Kidney capillary endothelial cell (primary cell): ENCODE measurements around the gene TULP4.
A peak's percentile ranks its signal among the peaks of the same experiment; 100 is the strongest.

Experiments
- DNase-seq: peaks from one replicate; pipeline ENCODE4 v3.0.0-alpha.2; 2018; ENCODE audit warnings: low spot score

TULP4 gene

DNA sequence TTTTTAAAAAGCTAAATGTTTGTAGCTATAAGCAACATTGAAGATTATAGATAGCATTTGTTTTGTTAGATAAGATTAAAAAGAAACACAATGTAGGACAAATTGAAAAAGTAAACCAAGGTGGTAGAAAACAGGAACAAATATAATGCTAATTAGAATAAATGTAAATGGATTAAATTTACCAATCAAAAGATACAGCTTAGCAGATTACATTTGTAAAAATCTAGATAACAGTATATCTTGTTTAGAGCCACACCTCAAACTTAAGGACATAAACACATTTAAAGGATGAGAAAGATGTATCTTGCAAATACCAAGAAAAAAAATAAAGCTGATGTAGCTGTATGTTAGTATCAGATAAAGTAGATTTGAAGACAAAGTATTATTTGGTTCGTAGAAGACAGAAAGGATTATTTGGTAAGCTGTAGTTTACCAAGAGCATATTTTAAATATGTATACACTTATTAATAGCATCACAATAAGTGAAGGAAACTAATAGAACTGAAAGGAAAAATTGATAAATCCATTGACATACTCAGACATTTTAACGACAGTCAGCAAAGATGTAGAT, 107.2 kb downstream of the TULP4 start:
- DNase-seq: no peak

DNA sequence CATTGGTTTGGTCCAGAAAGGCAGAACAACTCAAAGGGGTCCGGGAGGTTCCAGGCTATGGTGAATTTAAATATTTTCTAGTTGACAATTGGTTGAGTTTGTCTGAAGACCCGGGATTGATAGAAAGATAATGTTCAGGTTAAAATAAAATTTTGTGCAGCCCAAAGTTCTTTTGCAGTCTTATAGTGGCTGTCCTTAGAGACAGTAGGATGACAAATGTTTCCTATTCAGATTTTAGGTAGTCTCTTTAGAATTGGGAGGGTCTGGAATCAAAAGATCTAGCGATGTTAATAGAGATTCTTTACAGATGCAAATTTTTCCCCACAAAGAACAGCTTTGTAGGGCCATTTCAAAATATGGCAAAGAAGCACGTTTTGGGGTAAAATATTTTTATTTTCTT, 109.1 kb downstream of the TULP4 start:
- DNase-seq: no peak

DNA sequence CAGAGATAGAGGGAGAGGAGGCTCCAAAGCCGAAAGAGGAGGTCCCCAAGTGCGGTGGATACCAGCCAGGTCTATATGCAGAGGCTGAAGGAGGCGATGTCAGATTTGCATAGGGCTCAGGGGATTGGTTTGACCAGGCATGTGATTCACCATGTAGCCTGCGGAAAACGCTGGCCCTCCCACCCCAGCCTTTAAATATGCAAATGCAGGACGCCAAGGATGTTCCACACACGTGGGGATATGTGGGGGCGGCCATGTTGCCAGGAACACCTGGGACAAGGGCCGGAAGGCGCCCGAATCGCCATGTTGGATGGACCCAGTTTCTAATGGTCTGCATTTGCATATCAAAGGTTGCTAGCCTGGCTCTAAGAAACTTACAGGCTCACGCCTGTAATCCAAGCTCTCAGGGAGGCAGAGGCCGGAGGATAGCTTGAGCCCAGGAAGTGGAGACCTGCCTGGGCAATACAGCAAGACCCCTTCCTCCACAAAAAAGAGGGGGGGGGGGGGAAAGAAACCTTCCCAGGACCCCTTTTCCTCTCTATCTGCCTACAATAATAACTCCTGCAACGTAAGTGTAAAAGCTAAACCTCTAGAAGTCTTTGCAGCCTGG, 110.5 kb downstream of the TULP4 start:
- DNase-seq: no peak

DNA sequence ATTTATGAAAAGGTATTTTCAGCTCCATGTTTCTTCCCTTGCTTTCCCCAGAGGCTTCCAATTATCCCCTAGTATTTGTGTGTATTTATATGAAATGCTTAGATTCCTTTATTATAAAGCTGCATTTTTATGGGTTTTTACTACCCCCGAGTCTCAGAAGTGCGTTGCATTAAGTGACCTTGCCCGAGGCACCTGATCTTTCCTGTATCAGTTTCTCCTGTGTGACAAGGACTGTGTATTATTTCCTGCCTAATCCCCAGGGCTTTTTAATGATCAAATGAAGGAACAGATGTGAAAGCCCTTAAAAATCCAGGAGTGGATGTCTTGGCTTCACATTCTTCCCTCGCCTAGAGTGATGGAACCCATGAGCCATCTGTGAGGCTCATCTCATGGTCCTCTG, 118.8 kb downstream of the TULP4 start:
- no peak for DNase-seq

DNA sequence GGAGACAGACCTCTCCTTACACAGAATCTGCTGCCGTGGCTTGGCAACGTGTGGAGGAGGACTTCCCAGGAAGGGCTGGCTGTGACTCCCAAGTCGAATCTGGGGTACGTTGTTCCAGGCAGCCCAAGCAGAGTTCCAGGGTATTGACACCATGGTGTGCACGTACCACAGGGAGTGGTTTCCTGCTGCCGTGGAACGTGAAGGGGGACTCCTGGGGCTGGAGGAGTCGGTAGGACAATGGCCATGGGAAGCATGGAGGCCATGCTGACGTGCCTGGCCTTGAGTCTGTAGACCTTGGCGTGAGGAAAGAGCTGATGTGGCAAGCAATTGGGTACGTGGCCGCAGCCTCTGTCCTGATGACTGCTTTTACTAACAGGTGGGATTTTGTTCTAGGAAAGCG, 119.3 kb downstream of the TULP4 start:
- DNase-seq: no peak

DNA sequence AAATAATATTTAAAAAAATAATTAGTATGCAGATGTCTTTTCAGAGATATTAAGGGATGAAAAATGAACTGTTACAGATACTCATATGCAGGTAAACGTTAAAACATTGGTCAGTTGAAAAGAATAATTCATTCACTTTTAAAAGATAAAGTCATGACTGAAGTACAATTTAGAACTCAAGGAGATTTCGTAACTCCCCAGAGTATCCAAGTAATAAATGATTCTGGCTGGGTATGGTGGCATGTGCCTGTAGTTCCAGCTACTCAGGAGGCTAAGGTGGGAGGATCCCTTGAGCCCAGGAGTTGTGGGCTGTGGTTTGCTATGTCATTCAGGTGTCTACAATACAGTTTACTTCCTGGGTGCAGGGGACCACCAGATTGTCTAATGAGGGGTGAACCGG, 125.3 kb downstream of the TULP4 start:
- DNase-seq: no peak

DNA sequence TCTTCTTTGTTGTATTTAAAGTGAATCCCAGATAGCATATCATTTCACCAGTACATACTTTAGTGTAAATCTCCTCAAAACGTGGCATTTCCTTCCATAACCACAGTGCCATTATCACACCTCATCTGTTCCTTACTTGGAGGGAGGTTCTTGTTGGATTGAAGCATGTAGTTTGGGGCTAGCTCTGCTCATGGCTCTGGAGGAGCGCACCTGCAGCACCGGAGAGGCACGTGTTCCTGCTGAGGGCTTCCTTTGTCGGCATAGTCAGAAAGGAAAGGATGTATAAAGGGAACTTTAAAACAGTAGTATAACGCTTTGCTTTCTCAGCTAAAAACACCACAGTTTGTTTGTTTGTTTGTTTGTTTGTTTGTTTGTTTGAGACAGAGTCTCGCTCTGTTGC, 126.0 kb downstream of the TULP4 start:
- no peak for DNase-seq

DNA sequence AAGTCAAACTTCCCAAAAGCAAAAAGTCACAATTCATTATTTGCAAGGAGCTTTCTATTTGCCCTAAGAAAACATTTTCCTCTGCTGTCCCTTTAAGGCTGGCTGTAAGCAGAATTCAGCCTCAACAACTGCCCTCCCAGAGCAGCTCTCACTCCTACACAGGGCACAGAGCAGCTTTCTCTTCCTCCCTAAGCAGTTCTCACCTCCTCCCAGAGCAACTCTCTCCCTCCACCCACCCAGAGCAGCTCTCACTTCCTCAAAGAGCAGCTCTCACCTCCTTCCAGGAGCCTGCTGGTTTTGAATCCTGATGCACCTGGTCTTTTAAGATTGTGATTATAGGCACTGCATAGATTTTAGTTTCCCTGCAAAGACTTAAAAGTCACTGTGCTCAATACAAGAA, 127.0 kb downstream of the TULP4 start:
- DNase-seq: no peak

DNA sequence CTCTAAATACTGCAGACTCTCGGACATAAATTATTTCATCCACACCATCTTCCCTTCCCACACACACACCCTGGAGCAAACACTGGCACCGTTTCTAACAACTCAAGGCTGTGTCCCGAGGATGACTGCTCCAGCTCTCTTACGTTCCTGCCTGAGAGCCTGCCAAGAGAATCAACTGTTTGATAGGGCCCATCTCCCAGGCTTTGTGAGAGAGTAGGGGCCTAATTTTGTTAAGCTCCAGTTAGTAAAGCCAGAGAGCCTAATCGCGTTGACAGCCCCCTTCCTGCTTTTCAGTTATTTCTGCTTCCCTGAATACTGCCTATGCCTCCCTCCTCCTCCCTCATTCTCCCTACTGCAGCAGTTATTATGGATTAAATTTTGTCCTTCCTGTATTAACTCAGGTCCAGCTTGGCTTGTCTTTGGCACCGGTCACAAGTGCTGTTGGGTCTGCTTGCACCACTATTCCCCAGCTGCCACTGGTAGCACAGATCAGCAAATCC, 129.5 kb downstream of the TULP4 start:
- no peak for DNase-seq

DNA sequence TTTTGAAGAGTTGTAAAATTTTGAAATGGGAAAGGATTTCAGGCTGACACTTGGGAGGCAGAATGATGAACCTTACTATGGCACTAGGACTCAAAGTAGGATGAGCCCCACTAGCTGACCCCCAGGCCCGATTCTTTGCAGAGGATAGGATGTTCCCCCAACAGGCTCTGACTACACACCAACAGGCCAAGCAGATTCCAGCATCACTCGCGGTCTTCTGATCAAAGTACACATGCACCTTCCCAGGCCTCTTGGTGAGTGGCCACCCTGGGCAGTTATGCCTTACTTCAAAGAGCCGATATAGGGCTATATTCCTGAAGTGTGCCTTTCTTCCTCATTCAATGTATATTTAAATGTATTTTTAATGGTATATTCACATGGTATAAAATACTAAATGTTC, 130.0 kb downstream of the TULP4 start:
- DNase-seq: no peak

DNA sequence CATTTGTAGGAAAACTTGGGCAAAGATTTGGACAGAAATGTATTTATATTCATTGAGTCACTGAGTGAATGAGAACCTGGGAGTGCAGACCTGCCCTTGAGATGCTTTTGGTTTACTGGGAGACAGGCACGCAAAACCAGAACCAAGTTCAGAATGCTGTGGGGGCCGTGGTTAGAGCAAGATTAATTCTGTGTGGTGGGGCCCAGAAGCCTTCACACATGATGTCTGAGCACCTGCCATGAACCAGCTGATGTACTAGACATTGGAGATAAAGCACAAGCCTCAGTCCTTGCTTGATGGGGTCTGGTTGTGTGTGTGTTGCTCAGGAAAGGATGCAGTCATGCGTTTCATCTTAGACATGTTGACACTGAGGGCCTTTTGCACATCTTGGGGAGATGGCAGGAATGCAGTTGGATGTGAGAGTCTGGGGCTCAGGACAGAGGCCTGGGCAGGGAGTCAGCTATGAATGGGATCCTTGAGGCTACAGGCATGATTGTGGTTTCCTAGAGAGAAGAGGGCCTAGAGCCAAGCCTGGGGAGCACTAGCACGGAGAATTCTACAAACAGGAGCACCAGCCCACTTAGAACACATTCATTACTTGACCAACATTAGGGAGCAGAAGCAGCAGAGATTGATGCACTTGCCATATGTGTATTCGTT, 133.3 kb downstream of the TULP4 start:
- DNase-seq: no peak

DNA sequence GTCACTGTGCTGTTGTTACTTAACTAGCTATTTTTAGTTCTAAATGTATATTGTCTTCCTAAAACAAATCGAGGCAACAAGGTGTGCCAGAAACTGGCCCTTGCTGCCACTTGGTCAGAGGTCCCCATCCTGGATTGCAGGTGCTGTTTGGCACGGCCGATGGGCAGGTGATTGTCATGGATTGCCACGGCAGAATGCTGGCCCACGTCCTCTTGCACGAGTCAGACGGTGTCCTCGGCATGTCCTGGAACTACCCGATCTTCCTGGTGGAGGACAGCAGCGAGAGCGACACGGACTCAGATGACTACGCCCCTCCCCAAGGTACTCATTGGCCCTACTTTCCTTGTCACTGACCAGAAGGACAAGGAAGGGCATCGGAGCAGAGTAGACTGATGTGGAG, 136.6 kb downstream of the TULP4 start:
- no peak for DNase-seq

DNA sequence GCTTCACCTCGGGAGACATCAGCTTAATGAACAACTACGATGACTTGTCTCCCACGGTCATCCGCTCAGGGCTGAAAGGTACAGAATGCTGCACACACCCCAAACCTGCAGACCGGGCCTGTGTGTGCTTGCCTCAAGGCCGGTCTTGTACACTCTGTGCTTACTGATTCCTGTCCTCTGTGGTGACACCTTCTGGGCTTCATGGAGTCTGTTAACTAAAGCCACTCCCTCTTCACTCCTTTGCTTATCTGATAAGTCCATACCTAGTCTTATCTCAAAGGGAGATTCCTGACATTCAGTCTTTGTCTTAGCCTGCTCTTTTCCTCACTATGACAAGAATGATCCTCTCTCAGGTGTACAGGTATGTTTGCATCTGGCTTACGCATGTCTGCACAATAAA, 139.9 kb downstream of the TULP4 start:
- DNase-seq: no peak

DNA sequence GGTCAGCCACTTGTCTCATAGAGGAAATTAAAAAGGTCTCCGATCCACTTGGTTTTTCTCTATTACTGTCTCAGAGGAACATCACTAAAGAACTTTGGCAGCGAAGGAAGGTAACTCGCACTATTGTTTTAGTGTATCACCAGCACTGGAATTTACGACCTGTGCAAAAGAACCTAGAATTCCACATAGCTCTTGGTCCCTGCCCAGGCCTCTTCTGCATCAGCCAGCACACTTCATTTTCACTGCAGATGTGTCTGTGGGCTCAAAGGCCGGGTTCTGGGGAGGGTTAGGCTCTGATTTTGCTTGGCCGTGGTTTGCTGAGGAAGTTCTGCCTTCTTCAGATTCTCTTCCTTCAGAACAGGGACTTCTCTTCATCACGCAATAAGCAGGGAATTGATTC, 144.9 kb downstream of the TULP4 start:
- DNase-seq: no peak

DNA sequence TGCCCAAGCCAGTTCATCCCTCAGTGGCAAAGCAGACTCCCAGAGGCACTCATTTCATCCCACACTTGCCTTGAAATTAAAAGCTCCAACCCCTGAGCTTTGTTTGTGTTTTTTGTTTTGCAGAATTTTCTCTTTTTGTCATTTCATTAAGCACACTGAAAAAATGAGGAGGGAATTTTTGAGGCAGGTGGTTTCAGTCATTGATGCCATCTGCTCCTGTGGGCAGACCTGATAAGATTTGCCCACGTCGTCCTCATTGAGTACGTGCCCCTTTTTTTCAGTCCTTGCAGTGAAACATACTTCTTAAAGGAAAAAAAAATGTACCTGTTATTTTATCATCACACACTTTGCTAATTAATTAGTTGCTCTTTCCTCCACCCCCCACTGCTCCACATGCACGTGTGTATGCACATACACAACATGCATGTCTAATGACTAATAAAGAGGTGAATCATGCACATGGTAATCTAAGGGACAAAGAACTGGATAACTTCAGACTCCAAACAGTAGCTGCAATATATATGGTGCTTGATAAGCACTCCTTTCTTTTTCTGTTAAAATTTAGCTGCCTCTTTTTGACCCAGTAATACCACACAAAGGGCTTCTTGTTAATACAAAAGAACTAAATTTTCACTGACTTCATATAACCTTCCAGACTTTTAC, 145.5 kb downstream of the TULP4 start:
- no peak for DNase-seq

DNA sequence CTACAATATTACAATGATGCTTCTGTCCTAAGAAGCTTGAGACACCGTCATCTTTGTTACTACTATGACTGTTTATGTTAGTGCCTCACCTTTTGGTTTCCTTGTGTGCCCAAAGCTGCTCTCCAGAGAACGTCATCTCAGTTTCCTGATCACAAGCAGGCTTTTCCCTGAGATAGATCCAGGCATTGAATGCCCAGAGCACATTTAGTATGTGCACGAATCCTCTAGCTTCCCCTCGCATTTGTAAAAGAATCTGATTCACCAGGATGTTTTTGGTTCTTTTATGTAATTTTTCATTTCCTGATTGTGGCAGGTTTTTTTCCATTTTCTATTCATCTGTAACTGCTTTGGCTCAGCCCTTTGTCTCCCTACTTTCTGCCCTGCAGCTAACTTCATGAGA, 147.5 kb downstream of the TULP4 start:
- peak; percentile 30 for DNase-seq

DNA sequence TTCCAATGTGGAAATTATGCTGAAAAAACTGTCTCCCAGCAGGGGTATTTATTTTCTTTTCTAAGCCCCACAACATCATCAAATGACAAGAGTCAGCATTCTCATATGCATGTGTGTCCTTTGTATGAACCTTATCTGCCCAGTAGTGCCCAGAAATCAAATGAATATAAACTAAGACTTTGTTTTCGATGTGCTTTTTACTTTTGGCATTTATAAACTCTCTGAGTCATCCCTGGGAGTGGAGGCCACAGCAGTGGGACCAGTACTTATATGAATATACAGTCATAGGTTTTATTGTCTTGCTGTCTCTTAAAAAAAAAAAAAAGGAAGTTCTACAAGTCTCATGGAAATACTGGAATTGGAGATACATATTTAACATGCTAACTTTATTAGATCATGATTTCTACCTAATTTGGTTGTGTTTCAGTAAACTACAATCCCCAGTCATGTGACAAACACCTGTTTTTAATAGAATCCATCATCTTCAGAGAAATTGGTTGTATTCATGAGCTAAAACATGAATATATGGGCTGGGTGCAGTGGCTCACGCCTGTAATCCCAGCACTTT, 148.4 kb downstream of the TULP4 start:
- DNase-seq: peak; percentile 71

DNA sequence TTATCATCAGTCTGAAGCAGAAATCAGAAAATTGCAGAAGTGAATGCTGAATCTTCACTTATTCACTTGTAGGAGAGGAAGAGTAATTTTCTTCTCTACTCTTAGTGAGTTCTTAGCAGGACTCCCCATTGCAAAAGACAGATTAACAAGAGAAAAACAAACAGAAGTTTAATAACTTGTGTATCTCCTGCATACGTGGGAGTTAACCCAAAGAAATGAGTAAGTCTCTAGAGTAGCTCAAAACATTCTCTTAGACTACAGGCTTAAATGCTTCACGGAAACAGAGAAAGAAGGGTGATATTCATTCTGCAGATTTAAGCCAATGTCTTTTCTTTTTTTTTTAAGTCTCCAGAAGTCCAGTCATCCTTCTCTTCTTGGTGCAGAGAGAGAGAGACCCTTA, 149.7 kb downstream of the TULP4 start:
- no peak for DNase-seq

DNA sequence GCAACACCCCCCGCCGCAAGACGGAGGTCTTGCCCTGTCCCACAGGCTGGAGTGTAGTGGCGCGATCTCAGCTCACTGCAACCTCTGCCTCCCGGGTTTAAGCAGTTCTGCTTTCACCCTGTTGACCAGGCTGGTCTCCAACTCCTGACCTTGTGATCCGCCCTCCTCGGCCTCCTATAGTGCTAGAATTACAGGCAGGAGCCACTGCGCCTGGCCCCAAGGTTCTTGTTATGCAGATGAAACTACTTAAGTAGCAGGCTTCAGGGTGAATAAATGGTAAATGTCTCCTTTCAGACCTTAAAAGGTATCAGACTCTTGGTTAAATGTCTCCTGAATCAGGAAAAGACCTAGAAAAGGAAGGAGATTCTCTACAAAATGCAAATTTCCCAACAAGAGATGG, 152.2 kb downstream of the TULP4 start:
- DNase-seq: no peak

DNA sequence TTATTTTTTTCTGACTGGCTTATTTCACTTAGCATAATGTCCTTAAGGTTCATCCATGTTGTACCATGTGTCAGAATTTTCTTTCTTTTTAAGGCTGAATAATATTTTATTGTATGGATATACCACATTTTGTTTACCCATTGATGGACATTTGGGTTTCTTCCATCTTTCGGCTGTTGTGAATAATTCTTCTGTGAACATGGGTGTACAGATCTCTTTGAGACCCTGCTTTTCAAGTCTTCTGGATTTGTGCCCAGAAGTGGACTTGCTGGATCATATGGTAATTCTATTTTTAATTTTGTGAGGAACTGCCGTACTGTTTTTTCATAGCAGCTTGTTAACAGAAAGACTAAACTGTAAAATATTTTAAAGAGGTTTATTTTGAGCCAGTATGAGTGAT, 153.0 kb downstream of the TULP4 start:
- DNase-seq: no peak

DNA sequence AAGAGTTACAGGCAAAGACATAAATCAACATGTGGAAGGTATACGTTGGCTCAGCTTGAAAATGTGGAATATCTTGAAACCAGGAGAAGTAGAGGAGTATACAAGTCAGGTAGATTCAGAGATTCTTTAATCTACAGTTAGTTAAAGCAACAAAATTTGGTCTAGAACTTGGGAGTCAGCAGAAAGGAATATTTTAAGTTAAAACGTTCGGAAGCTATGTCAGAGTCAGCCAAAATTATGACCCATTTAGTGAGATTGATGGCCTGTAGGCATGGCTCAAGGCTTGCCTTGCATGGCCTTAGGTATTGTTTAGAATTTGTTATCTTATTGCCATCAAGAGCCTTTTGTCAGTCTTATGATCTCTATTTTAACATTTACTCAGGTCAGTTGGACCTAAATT, 153.5 kb downstream of the TULP4 start:
- no peak for DNase-seq

DNA sequence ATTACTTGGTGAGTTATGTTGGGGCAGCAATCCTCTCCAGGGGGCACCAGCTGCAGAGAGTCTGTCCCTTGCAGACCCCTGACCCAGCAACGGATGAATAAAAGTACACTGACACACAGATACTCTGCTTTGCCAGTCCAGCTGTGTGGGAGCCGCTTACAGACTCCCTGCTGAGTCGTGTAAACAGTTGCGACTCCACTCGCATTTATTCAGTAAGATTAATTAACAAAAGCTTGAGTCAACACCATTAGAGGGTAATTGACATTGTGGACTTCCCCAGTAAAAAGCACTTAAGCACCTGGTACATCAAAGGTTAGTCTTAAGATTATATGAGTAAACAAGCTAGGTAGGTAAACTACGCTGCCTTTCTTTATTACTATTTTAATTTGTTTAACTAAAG, 155.7 kb downstream of the TULP4 start:
- DNase-seq: no peak

DNA sequence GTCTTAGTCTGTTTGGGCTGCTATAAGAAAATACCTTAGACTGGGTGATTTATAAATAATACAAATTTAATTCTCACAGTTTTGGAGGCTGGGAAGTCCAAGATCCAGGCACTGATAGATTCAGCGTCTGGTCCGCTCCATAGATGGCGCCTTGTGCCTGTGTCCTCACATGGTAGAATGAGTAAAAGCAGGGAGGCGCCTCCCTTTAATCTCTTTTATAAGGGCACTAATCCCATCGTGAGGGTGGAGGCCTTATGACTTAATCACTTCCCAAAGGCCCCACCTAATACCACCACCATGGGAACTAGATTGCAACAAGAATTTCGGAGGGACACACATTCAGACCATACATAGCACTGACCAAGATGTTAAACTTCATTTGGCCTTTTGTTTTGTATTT, 156.4 kb downstream of the TULP4 start:
- DNase-seq: no peak
